Stimulated activated CD4-positive, alpha-beta T cell treated with anti-CD3 and anti-CD28 coated beads, Interleukin-4, amount 100 ng/mL, for 4 hours (primary cell): Measurements from ENCODE around the gene FGFR3.

Source experiments
- DNase-seq, 2 experiments: peaks; one replicate each; pipeline ENCODE4 v3.0.0-alpha.2; 2020

The FGFR3 gene

GRCh38 chr4:1770791-1771231 lies 22.3 kb upstream of the FGFR3 start:
- no peak for DNase-seq

GRCh38 chr4:1771555-1772305 lies 21.4 kb upstream of the FGFR3 start:
- no peak for DNase-seq

DNA sequence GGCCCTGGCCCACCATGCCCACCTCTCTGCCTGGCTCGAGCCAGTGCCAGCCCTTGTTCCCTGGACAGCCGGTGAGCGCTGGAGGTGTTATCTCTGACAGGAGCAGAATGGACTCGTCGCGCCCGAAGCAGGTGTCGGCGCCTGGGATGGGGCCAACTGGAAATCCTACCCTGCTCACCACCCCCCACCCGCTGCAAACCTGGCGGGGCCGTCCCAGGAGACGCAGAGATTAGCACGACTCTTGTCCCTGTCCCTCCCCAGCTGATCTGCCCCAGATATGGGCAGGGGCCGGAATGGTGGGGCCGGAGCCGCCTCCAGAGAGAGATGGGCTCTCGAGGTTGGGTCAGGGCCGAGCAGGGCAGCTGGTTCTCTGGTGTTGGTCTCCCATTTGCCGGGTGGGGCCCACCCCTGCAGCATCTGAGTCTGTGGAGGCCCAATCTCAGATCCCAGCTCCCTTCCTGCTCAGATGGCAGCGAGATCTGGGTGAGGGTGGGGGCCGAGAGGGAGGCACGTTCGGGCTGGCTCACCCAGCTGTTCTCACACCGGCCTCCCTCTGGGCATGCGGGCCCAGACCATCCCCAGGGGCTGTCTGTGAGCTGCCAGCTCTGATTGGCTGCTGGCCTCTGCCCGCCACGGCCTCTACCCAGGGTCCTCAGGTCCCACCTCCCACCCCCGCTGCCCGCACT lies 20.1 kb upstream of the FGFR3 start:
- no peak for DNase-seq

- no peak for DNase-seq
Observed at GRCh38 chr4:1773754-1774153, 19.3 kb upstream of the FGFR3 start.

- DNase-seq: no peak
Observed at GRCh38 chr4:1775731-1776500, 17.2 kb upstream of the FGFR3 start.

DNA sequence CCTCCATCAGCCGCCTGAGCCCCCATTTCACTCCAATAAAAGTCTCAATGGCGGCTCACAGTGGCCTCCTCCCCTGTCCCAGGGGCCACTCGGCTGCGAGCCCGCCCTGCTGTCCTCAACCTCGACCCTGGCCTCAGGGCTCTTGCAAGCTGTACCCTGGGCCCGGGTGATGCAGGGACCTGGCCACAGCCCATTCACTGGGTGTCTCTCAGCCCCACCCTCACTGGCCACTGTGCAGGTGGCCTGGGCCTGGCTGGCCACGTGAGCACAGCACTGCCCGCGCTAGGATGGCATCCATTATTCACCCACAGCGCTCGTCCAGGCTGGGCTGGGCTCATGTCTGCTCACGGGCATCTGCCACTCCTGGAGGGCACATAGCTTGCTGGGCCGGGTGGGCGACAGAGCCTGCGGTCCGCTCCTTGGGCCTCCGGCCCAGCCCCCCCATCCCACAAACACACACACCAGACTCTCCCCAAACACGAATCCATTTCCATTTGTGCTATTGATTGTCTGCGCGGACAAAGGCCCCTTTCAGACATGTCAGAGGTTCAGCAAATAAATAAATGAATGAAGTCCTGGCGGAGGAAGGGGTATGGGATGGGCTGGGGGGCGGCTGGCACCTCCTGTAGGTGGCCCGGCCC lies 16.5 kb upstream of the FGFR3 start:
- no peak for DNase-seq

DNA sequence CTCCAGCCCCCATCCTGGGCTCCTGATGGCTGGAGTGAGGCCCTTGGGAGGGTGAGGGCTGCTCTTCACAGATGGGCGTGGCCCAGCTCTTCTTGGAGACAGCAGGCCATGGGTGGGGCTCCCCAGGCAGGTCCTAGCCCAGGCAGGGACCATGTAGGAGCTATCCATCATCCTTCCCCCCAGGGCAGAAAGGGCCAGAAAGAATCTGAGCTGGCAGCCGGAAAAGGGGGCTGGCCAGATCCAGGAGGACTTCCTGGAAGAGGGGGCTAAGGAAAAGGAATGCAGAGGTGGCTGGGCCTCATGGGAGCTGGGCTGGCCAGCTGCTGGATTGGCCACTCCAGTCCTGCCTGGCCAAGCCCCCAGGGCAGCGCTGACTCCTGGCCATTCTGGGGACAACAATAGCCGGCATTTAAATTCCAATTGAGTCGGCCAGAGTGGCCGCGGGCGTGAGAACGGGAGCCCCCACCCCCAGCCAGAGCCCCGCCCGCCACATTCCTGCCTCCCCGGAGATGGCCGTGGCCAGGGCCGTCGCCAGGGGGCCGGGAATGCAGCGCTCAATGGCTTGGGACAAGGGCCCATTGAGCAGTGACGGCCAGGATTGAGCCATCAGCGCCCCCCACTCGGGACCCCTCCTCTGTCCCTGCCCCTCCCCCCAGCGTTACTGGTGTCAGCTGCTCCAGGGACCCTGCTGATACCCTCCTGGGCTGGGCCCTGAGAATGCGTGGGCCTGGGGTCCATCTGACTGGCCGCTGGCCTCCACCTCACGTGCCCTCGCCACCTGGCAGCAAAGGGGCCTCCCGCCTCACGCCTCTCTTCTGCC lies 15.1 kb upstream of the FGFR3 start:
- no peak for DNase-seq

- no peak for DNase-seq
Observed at GRCh38 chr4:1778642-1779392, 14.3 kb upstream of the FGFR3 start.

GRCh38 chr4:1779588-1780382 lies 13.3 kb upstream of the FGFR3 start:
- no peak for DNase-seq

DNA sequence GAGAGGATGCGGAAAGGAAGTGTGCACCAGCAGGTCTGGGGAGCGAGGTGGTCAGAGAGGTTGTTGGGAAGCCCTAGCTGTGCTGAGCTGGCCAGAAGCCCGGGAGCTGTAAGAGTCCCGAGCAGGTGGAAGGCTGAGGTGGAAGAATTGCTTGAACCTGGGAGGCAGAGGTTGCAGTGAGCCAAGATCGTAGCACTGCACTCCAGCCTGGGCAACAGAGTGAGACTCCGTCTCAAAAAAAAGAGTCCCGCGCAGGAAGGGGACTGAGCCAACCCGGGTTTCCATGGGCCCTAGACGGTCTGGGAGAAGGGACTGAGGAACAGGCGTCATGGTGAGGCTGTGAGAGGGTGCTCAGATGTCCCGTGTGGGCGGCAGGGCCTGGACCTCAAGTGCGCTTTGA lies 12.7 kb upstream of the FGFR3 start:
- DNase-seq: no peak

GRCh38 chr4:1783015-1783414 lies 10.1 kb upstream of the FGFR3 start:
- no peak for DNase-seq

GRCh38 chr4:1783970-1784369 lies 9.1 kb upstream of the FGFR3 start:
- no peak for DNase-seq

GRCh38 chr4:1784395-1784788 lies 8.7 kb upstream of the FGFR3 start:
- DNase-seq: no peak

- no peak for DNase-seq
Observed at GRCh38 chr4:1784789-1785591, 8.1 kb upstream of the FGFR3 start.

- no peak for DNase-seq
Observed at GRCh38 chr4:1785592-1785991, 7.5 kb upstream of the FGFR3 start.

GRCh38 chr4:1786544-1787362 lies 6.3 kb upstream of the FGFR3 start:
- no peak for DNase-seq

GRCh38 chr4:1787411-1788077 lies 5.5 kb upstream of the FGFR3 start:
- no peak for DNase-seq

DNA sequence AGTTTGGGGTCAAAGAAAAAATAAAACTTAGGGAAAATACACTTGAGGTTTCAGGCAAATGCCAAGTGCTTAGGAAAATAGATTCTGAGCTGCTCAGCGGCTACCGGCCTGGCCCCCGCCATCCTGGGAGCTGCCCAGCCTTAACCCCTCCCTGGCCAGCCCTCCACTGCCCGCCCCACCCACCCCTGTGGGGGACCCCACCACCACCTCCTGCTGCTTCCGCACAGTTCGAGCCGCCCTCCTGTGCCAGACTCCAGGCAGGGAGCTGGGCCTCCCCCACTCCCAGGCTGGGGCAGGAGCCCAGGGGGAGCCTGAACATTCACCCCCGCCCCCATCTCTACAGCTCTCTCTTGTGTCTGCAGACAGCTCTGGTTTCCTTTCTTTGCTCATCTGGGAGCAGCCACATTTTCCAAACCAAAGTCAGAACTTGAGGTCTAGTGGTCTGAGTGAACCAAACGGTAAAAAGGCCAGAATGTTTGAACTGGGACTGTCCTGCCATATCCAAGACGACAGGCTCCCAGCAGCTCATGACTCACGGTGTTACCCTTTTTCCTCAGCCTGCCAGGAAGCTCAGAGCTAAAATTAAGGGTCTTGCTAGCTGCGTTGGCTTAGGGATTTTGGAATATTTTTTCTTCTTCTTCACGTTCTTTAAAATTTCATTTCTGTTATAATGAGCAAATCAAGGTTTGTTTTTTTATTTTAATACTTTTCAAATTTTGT lies 4.7 kb upstream of the FGFR3 start:
- DNase-seq: no peak
